Ascending aorta (tissue), 2 donors: ENCODE measurements around the gene ANGPTL2. TPM values are rescaled to one million over a fixed set of nuclear protein-coding genes. Genes with fewer than 3 reads are reported as not detected.

Source experiments
- DNase-seq, 2 donors: peaks; one replicate each; pipeline ENCODE4 v3.0.0-alpha.2; 2019; ENCODE audit warnings: low spot score in 2 of 2
- H3K27ac ChIP-seq, 2 donors: fragments of 200-600 bp; sonication (generic); one replicate each; pipeline ENCODE4 v1.5.1; 2016 to 2017; ENCODE audit warnings: mild to moderate bottlenecking in 1 of 2
- H3K27me3 ChIP-seq: fragments of 200-600 bp; sonication (generic); one replicate; pipeline ENCODE4 v1.5.1; 2017
- H3K36me3 ChIP-seq, 2 donors: fragments of 200-600 bp; sonication (generic); one replicate each; pipeline ENCODE4 v1.5.1; 2016
- H3K4me1 ChIP-seq, 2 donors: fragments of 200-600 bp; sonication (generic); one replicate each; pipeline ENCODE4 v1.5.1; 2016 to 2017; ENCODE audit warnings: mild to moderate bottlenecking in 1 of 2
- H3K4me3 ChIP-seq, 2 donors: fragments of 200-600 bp; sonication (generic); one replicate each; pipeline ENCODE4 v1.5.1; 2016 to 2017; ENCODE audit warnings: mild to moderate bottlenecking in 1 of 2
- H3K9me3 ChIP-seq, 2 donors: fragments of 200-600 bp; sonication (generic); one replicate each; pipeline ENCODE4 v1.5.1; 2016
- intact Hi-C: fragments of 100-400 bp; cut with DNase I; formaldehyde crosslinking; loops from one replicate; pipeline ENCODE4 v1.15.1; 2023
- total RNA-seq: library from RNA; depleted of rRNA; stranded (reverse); fragments of >200 nt; gene quantifications from one replicate; pipeline ENCODE4 v1.1.0, GENCODE V29; 2016
- TF ChIP-seq, protein P1 (sequence below), 3 experiments: fragments of 200-600 bp in 2 of 3; fragments of 450-650 bp in 1 of 3; sonication (generic) in 2 of 3; IDR thresholded peaks; one replicate each; pipeline ENCODE4 v1.5.1; 2016 to 2019; ENCODE audit warnings: antibody characterized with exemption in 3 of 3, mild to moderate bottlenecking in 1 of 3, moderate library complexity in 1 of 3

The ANGPTL2 gene
- total RNA-seq, 1 donor from 2014 or later = 19.6 TPM

DNA sequence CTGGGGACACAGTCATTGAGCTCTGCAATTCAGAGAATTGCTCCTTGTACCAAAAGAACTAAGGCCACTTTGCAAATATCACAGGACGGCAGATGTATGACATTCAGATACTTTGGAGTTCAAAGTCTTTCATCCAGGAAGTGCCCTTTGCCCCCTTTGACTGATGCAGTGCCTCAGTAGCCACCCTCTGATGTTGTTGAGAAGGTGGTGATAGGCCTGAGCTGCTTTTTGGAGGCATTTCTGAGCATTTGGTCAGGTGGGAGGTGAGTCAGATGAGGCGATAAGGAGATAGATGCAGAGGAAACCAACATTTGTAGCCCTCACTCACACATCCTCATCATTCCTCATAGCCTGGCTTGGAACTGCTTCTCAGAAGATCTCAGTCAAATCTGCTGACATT lies 63.4 kb downstream of the ANGPTL2 start:
- no peaks in the 10 kb centered on the region for H3K9me3 ChIP-seq
- no peak for DNase-seq
- H3K27ac ChIP-seq = no peak overlapping the region
- H3K27me3 ChIP-seq = no peaks in the 10 kb centered on the region
- no peak overlapping the region for H3K4me3 ChIP-seq
- TF ChIP-seq, protein P1, sequence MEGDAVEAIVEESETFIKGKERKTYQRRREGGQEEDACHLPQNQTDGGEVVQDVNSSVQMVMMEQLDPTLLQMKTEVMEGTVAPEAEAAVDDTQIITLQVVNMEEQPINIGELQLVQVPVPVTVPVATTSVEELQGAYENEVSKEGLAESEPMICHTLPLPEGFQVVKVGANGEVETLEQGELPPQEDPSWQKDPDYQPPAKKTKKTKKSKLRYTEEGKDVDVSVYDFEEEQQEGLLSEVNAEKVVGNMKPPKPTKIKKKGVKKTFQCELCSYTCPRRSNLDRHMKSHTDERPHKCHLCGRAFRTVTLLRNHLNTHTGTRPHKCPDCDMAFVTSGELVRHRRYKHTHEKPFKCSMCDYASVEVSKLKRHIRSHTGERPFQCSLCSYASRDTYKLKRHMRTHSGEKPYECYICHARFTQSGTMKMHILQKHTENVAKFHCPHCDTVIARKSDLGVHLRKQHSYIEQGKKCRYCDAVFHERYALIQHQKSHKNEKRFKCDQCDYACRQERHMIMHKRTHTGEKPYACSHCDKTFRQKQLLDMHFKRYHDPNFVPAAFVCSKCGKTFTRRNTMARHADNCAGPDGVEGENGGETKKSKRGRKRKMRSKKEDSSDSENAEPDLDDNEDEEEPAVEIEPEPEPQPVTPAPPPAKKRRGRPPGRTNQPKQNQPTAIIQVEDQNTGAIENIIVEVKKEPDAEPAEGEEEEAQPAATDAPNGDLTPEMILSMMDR (IDR thresholded peaks at IDR 0.05) = no peak
- intact Hi-C loops = no loop called here
- peaks cover 0 to 3% of the 10 kb centered on the region in 2 donors for H3K4me1 ChIP-seq
- H3K36me3 ChIP-seq = no peaks in the 10 kb centered on the region

DNA sequence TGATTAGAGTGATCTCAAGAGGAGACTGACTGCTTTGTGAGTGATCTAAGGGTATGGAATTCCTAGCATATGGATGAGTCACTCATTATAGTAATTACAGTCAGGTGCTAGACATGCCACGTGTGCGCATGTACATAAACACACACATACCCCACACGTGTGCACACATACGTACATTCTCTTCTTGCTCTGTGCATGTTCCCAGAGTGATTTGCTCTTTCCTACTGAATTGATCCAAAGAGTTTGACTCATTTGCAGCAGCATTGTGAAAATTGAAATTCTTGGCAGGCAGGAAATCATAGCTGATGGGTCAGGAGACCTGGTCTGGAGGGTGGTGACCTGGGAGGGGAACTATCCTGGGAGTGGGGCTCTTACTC lies 63.8 kb downstream of the ANGPTL2 start:
- H3K4me3 ChIP-seq = no peak overlapping the region
- H3K36me3 ChIP-seq = no peaks in the 10 kb centered on the region
- TF ChIP-seq, protein P1 (IDR thresholded peaks at IDR 0.05) = no peak
- peaks cover 0 to 6% of the 10 kb centered on the region in 2 donors for H3K4me1 ChIP-seq
- no peaks in the 10 kb centered on the region for H3K9me3 ChIP-seq
- DNase-seq = peak in 1 of 2 donors; percentile 39
- no peak overlapping the region for H3K27ac ChIP-seq
- intact Hi-C loops = no loop called here
- no peaks in the 10 kb centered on the region for H3K27me3 ChIP-seq

DNA sequence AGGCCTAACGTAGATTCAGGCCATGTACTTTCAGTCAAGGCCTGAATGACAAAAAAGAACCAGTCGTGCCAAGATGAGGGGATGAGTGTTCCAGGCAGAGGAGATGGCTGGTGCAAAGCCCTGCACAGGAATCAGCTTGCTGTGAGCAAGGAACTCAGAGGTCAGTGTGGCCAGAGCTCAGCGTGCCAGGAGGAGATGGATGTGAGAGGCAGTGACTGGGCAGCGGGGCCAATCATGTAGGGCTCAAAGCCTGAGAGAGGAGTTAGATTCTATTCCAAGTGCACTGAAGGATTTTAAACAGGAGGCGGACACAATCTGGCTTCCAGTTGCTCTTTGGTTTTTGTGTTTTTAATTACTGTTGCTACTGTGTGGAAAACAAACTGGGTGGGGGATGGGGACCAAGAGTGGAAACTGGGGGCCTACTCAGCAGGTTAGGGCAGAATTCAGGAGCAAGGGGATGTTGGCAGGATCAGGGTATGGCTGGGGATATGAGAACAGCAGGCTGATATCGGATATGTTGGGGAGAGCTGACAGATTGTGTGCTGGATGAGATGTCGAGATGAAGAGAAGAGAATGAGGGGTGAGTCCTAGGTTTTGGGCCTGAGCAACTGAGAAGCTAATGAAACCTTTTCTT lies 64.3 kb downstream of the ANGPTL2 start:
- no peaks in the 10 kb centered on the region for H3K27me3 ChIP-seq
- TF ChIP-seq, protein P1 (IDR thresholded peaks at IDR 0.05) = no peak
- H3K27ac ChIP-seq = peak overlapping the region; percentile 13 to 31
- no peaks in the 10 kb centered on the region for H3K36me3 ChIP-seq
- H3K4me3 ChIP-seq = no peak overlapping the region
- H3K4me1 ChIP-seq = peaks cover 0 to 10% of the 10 kb centered on the region in 2 donors
- H3K9me3 ChIP-seq = no peaks in the 10 kb centered on the region
- intact Hi-C loops = no loop called here
- peak in 1 of 2 donors; percentile 65 for DNase-seq

DNA sequence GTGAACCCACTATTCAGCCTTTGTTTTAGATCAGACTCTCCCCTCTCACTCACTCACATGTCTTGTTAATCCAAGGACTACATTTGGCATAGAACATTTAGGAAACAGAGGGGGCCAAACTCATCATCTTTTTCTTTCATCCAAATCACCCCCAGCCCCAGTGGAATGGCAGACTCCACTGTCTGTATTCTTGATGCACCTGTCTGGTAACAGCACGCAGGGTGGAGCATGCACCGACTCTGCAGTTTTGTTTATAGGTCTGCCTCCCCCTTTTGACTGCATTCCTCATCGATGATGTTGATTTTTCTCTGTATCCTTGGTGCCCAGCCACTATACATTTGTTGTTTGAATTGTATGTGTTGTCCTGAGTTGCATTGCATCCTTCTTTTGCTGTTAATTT lies 66.0 kb downstream of the ANGPTL2 start:
- Histone ChIP-seq H3K4me1 (peaks cover 0 to 12% of the 10 kb centered on the region in 2 donors), H3K9me3 (no peaks in the 10 kb centered on the region)

GRCh38 chr9:127055745-127056402 lies 66.6 kb downstream of the ANGPTL2 start:
- Histone ChIP-seq H3K27me3 (no peaks in the 10 kb centered on the region), H3K9me3 (no peaks in the 10 kb centered on the region), H3K36me3 (no peaks in the 10 kb centered on the region), H3K4me1 (peaks cover 0 to 12% of the 10 kb centered on the region in 2 donors), H3K4me3 (no peak overlapping the region), H3K27ac (no peak overlapping the region)
- TF ChIP-seq, protein P1 (IDR thresholded peaks at IDR 0.05) = no peak
- DNase-seq = no peak
- intact Hi-C loops = no loop called here

More for the DNA sequence above, 66.0 kb downstream of the ANGPTL2 start:
- Histone ChIP-seq H3K27ac (no peak overlapping the region), H3K27me3 (no peaks in the 10 kb centered on the region), H3K4me3 (no peak overlapping the region), H3K36me3 (no peaks in the 10 kb centered on the region)
- intact Hi-C loops = no loop called here
- DNase-seq = no peak
- TF ChIP-seq, protein P1 (IDR thresholded peaks at IDR 0.05) = no peak
